Cardiac muscle cell (in vitro differentiated cells and primary cell): ENCODE data around the gene CCDC122. TPM values are rescaled to one million over a fixed set of nuclear protein-coding genes. Genes with fewer than 3 reads are reported as not detected.

Source experiments
- DNase-seq, 2 donors: peaks; one replicate each; pipeline versions ENCODE4 v3.0.0 to v3.0.0-alpha.2; 2010 to 2017; ENCODE audit warnings: low read depth in 1 of 2, low spot score in 1 of 2
- H3K27ac ChIP-seq: fragments of 200-600 bp; sonication (generic); 2 replicates; pipeline ENCODE4 v1.5.1; 2016
- H3K27me3 ChIP-seq: fragments of 200-600 bp; sonication (generic); 2 replicates; pipeline ENCODE4 v1.6.0; 2016; ENCODE audit warnings: control low read depth
- H3K36me3 ChIP-seq: fragments of 200-600 bp; sonication (generic); 2 replicates; pipeline ENCODE4 v1.5.1; 2016; ENCODE audit warnings: control low read depth
- H3K4me1 ChIP-seq: fragments of 200-600 bp; sonication (generic); 2 replicates; pipeline ENCODE4 v1.8.1; 2017; ENCODE audit warnings: low read depth, mild to moderate bottlenecking, mixed run types
- H3K4me3 ChIP-seq: fragments of 200-600 bp; sonication (generic); 2 replicates; pipeline ENCODE4 v1.5.1; 2016; ENCODE audit warnings: mild to moderate bottlenecking
- H3K9me3 ChIP-seq: fragments of 200-600 bp; sonication (generic); 2 replicates; pipeline ENCODE4 v1.5.1; 2017; ENCODE audit warnings: low read depth, mild to moderate bottlenecking, control low read depth
- polyA plus RNA-seq: library from polyadenylated mRNA; unstranded; fragments of >200 nt; fragmentation: Nextera tagmentation; extraction: Ambion mirVana; gene quantifications from 2 replicates; pipeline ENCODE4 v1.2.1, GENCODE V29; 2016
- total RNA-seq: library from RNA; depleted of rRNA; stranded (reverse); fragments of >200 nt; gene quantifications from 2 replicates; pipeline ENCODE4 v1.2.3, GENCODE V29; 2016
- TF ChIP-seq, protein P1 (sequence below): IDR thresholded peaks from 2 replicates; pipeline ENCODE4 v1.5.1; 2012; ENCODE audit warnings: low read depth, mild to moderate bottlenecking, low read length

CCDC122 gene
- 1.6 and 4.1 TPM in 2 replicates for total RNA-seq
- 6.1 and 8.0 TPM in 2 replicates for polyA plus RNA-seq

DNA sequence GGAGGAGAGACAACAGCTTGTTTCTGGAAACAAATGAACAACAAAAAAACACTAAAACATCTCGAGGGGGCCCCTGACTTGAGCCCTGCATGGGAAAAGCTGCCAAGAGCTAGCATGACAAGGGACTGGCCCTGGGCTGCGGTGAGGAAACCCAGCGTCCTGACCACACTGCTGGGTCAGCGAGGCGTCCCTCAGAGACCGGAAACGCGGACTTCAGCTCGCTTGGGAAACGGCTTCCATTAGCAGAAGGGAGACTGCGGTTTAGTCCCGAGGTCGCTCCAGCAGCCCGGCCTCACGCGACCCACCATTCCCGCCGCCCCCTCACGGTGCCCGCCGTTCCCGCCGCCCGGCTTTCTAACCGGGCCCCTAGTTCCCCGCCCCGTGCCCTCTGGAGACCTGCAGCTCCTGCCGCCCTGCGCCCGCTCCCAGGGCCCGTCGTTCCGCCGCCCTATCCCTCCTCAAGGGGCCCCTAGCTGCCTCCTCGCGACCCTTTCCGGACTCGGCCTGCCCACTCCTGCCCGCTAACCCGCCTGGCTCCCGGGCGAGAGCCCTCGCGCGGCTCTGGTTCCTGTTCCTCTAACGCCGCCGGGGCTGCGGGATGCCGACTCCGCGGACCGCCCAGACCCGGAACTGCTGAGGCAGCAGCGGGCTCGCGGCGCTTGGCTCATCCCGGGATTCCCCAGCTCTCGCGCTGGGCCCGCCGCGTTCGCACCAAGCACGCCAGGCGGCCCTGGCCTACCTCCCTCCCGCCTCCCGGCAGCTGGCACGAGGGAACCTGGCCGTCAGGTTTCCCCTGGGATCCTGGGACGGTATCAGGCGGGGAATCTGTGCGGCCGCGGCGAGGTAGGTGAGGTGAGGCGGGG is at the start of gene CCDC122:
CCDC122 (minus strand) TSS at position 849 of the 863 bp plus-strand sequence. CDS start 10,364 bp downstream, outside the sequence.
- DNase-seq: peak; percentile 82 to 89
- Histone ChIP-seq H3K9me3 (no peaks in the 10 kb centered on the region), H3K27me3 (peaks cover 25% of the 10 kb centered on the region), H3K4me3 (peak within 1 kb of the TSS; percentile 59), H3K27ac (peak within 1 kb of the TSS; percentile 13), H3K36me3 (no peaks in the 10 kb centered on the region), H3K4me1 (peaks cover 3% of the 10 kb centered on the region)
- TF ChIP-seq, protein P1, sequence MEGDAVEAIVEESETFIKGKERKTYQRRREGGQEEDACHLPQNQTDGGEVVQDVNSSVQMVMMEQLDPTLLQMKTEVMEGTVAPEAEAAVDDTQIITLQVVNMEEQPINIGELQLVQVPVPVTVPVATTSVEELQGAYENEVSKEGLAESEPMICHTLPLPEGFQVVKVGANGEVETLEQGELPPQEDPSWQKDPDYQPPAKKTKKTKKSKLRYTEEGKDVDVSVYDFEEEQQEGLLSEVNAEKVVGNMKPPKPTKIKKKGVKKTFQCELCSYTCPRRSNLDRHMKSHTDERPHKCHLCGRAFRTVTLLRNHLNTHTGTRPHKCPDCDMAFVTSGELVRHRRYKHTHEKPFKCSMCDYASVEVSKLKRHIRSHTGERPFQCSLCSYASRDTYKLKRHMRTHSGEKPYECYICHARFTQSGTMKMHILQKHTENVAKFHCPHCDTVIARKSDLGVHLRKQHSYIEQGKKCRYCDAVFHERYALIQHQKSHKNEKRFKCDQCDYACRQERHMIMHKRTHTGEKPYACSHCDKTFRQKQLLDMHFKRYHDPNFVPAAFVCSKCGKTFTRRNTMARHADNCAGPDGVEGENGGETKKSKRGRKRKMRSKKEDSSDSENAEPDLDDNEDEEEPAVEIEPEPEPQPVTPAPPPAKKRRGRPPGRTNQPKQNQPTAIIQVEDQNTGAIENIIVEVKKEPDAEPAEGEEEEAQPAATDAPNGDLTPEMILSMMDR: no peak

DNA sequence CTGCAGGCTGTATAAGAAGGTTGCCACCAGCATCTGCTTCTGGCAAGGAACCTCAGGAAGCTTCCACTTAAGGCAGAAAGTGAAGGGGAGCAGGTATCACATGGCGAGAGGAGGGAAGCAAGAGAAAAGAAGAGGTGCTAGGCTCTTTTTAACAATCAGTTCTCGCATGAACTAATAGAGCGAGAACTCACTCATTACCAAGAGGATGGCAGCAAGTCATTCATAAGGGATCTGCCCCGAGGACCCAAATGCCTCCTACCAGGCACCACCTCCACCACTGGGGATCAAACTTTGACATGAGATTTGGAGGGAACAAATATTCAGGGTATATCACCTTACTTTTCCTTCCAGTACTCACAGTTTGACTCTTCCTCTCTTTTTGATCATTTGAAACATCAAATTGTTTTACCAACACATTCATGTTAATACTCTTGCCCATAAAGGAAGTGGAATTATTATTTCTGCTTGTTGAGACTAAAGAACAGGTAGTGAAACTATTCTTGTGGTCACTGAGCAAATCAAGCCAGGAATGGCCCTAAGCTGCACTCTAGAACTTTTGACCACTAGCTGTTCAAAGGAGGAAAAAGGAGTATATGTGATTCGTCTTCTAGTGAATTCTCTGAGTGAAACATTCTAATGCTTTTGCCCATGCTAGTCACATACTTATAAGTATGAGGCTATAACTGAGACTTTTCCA is 45.2 kb upstream of the CCDC122 start:
- TF ChIP-seq, protein P1: no peak
- Histone ChIP-seq H3K4me1 (no peaks in the 10 kb centered on the region), H3K36me3 (no peaks in the 10 kb centered on the region), H3K9me3 (no peaks in the 10 kb centered on the region), H3K27ac (no peak overlapping the region), H3K4me3 (no peak overlapping the region), H3K27me3 (no peaks in the 10 kb centered on the region)
- DNase-seq: no peak

DNA sequence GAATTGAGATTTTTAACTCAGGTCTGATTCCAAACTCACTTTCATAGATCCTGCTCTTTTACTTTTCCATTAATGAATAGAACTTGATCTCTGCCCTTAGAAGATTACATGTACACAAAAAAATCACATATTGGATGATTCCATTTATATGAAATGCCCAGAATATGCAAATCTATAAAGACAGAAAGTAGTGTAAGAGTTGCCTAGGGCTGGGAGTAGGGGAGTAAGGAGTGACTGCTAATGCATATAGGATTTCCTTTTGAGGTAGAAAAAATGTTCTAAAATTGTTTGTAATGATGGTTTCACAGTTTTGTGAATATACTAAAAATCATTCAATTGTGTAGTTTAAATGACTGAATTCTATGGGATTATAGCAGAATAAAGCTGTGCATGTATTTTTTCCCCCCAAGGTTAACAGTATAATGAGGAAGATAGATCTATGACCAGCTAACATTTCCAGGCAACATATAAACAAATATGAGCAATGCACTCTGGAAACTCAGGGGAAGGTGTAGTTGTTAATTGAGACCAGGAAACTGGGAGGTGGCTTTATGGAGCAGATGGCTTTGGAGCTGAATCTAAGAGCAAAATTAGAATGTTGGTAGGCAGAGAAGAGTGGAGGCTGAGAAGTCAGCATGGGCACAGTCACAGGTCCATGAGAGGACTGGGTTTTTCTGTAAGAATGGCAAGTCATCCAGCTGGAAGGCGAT is 41.6 kb upstream of the CCDC122 start:
- Histone ChIP-seq H3K27me3 (no peaks in the 10 kb centered on the region), H3K36me3 (no peaks in the 10 kb centered on the region), H3K4me1 (no peaks in the 10 kb centered on the region), H3K9me3 (no peaks in the 10 kb centered on the region), H3K27ac (no peak overlapping the region), H3K4me3 (no peak overlapping the region)
- TF ChIP-seq, protein P1: no peak
- no peak for DNase-seq

DNA sequence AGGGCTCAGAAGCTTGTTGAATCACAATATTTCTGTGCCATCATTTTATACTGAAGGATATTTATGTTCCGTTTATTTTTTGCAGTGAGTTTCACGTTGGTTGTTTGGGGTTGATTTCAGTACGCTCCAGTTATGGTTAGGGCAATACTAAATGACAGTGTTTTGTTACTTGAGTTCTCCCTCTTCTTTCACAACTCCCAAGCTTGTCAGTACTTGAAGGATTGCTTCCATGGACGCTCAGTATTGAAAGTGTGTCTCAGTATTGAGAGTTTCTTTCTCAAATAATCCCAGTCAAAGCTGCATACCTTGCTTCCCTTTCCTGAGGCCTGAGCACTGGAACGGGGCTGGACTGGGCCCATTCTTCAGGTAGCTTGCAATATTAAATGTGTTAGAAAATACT is 39.1 kb upstream of the CCDC122 start:
- Histone ChIP-seq H3K27me3 (no peaks in the 10 kb centered on the region), H3K27ac (no peak overlapping the region), H3K4me1 (no peaks in the 10 kb centered on the region), H3K4me3 (no peak overlapping the region), H3K36me3 (no peaks in the 10 kb centered on the region), H3K9me3 (no peaks in the 10 kb centered on the region)
- TF ChIP-seq, protein P1: no peak
- DNase-seq: no peak

DNA sequence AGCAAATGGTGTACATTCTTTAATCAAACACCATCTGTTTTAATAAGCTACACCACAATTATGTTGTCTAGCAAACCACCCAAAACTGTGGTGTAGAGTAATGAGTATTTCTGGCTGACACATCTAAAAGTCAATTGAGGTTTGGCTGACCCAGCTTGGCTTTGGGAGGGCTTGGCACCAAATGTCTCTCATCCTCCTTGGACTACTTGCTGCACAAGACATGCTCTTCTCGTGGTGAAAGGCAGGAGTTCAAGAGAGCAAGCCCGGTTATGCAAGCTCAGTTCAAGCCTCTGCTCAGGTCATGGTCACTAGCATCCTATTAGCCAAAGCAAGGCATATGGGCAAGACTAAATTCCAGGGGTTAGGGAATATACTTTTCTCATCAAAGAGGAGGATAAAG is 37.3 kb upstream of the CCDC122 start:
- DNase-seq: no peak
- H3K4me1 ChIP-seq: peaks cover 7% of the 10 kb centered on the region
- no peak overlapping the region for H3K4me3 ChIP-seq
- H3K27ac ChIP-seq: no peak overlapping the region
- no peaks in the 10 kb centered on the region for H3K27me3 ChIP-seq
- H3K9me3 ChIP-seq: no peaks in the 10 kb centered on the region
- TF ChIP-seq, protein P1: no peak
- H3K36me3 ChIP-seq: no peaks in the 10 kb centered on the region
